ENCODE measurements around the gene TAPBP. TPM values are rescaled to one million over a fixed set of nuclear protein-coding genes. Genes with fewer than 3 reads are reported as not detected.

Gene TAPBP
- total RNA-seq, 1 experiment from 2014 or later: 80.1 TPM

DNA sequence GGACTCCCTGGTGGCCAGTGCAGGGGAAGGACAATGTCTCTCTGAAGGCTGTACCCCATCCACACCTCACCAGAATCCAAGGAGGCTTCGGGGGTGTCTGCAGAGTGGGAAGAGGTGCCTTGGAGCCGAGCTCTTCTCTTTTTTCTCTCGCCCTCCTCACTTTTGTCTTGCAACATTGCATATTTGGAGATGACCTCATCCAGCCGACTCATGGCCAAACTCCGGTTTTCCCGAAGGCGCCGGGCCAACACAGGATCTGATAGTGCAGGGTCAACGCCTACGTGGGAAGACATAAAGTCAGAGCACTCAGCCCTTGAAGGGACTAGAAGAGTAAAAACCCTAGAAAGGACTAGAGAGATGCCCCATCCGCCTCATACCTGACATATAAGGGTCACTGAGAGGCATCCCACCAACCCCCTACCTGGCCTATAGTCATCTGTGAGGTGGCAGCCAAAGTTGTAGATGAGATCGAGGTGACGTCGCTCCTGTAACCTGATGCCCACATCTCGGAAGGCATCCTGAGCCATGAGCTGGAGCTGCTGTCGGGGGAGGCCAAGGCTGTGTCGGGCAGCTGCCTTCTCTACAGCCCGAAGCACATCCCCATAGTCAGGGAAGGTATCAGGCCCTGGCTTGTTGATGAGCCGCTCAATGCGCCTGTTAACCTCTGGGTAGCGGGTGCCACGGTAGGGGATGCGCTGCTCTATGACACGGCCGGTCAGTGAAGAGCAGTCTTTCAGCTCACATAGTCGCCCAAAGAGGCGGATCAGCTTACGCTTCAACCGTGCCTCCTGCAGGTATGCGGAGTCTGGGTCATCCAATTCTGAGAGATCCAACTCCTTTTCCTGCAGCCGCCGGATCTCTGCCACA lies 6.7 kb upstream of the TAPBP start:
- Histone ChIP-seq H2AFZ (ENCODE audit: low read depth, low read length, poor library complexity, severe bottlenecking) (no peak overlapping the region), H3K4me3 (replicated peaks in 1 of 2; ENCODE audit: low read depth in 1 of 2, low read length in 2 of 2) (no peak overlapping the region), H3K4me1 (ENCODE audit: control insufficient read depth in 1 of 2, insufficient read depth in 2 of 2, low read length in 2 of 2) (peaks cover 30 to 61% of the 10 kb centered on the region in 2 experiments), H3K27me3 (ENCODE audit: insufficient read depth, low read length) (no peaks in the 10 kb centered on the region), H3K9me3 (ENCODE audit: control insufficient read depth in 1 of 2, insufficient read depth in 1 of 2, low read depth in 1 of 2, low read length in 2 of 2) (no peaks in the 10 kb centered on the region), H3K27ac (ENCODE audit: low read depth, low read length) (peak overlapping the region; percentile 11; the same call in 1 of the 2 replicates), H3K79me2 (ENCODE audit: insufficient read depth, low read length) (peaks cover 41% of the 10 kb centered on the region), H3K9me2 (ENCODE audit: insufficient read depth) (no peaks in the 10 kb centered on the region), H3K9ac (ENCODE audit: low read length) (peak overlapping the region; percentile 27), H3K36me3 (ENCODE audit: control insufficient read depth in 1 of 2, insufficient read depth in 2 of 2, low read length in 2 of 2) (peaks cover 22 to 29% of the 10 kb centered on the region in 2 experiments; a peak in 3 of 4 replicates), H3K4me2 (ENCODE audit: low read length) (peak overlapping the region; percentile 100), H4K20me1 (ENCODE audit: insufficient read depth) (no peaks in the 10 kb centered on the region)
- ChIA-PET CTCF (no interaction called here), RAD21 (ENCODE audit: low non-redundant PET in 1 of 2, low total read pairs in 2 of 2, uncharacterized antibody in 2 of 2, unreplicated experiment in 2 of 2) (no interaction called here), POLR2A (no interaction called here)
- intact Hi-C loops (cut with micrococcal nuclease): no loop called here
- no peak for DNase-seq (ENCODE audit: low read depth, low spot score)
- no peak for ATAC-seq
- BruUV-seq (replicated peaks): no TSS peak
- TF ChIP-seq FOSL1 (IDR thresholded peaks at IDR 0.05; ENCODE audit: low read depth): no peak
- TF ChIP-seq, protein P1, sequence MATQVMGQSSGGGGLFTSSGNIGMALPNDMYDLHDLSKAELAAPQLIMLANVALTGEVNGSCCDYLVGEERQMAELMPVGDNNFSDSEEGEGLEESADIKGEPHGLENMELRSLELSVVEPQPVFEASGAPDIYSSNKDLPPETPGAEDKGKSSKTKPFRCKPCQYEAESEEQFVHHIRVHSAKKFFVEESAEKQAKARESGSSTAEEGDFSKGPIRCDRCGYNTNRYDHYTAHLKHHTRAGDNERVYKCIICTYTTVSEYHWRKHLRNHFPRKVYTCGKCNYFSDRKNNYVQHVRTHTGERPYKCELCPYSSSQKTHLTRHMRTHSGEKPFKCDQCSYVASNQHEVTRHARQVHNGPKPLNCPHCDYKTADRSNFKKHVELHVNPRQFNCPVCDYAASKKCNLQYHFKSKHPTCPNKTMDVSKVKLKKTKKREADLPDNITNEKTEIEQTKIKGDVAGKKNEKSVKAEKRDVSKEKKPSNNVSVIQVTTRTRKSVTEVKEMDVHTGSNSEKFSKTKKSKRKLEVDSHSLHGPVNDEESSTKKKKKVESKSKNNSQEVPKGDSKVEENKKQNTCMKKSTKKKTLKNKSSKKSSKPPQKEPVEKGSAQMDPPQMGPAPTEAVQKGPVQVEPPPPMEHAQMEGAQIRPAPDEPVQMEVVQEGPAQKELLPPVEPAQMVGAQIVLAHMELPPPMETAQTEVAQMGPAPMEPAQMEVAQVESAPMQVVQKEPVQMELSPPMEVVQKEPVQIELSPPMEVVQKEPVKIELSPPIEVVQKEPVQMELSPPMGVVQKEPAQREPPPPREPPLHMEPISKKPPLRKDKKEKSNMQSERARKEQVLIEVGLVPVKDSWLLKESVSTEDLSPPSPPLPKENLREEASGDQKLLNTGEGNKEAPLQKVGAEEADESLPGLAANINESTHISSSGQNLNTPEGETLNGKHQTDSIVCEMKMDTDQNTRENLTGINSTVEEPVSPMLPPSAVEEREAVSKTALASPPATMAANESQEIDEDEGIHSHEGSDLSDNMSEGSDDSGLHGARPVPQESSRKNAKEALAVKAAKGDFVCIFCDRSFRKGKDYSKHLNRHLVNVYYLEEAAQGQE (IDR thresholded peaks at IDR 0.05; ENCODE audit: low read depth): no peak
- no peak for TF ChIP-seq SP1 (IDR thresholded peaks at IDR 0.05; ENCODE audit: low read depth)
- no peak for TF ChIP-seq ZNF274 (IDR thresholded peaks at IDR 0.05; ENCODE audit: low read depth, low read length)
- TF ChIP-seq, protein P2, sequence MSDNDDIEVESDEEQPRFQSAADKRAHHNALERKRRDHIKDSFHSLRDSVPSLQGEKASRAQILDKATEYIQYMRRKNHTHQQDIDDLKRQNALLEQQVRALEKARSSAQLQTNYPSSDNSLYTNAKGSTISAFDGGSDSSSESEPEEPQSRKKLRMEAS (IDR thresholded peaks at IDR 0.05): no peak
- TF ChIP-seq, protein P3, sequence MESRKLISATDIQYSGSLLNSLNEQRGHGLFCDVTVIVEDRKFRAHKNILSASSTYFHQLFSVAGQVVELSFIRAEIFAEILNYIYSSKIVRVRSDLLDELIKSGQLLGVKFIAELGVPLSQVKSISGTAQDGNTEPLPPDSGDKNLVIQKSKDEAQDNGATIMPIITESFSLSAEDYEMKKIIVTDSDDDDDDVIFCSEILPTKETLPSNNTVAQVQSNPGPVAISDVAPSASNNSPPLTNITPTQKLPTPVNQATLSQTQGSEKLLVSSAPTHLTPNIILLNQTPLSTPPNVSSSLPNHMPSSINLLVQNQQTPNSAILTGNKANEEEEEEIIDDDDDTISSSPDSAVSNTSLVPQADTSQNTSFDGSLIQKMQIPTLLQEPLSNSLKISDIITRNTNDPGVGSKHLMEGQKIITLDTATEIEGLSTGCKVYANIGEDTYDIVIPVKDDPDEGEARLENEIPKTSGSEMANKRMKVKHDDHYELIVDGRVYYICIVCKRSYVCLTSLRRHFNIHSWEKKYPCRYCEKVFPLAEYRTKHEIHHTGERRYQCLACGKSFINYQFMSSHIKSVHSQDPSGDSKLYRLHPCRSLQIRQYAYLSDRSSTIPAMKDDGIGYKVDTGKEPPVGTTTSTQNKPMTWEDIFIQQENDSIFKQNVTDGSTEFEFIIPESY (IDR thresholded peaks at IDR 0.05; ENCODE audit: extremely low read depth, insufficient replicate concordance, low read length): no peak
- no peak for TF ChIP-seq POLR2A (IDR thresholded peaks at IDR 0.05; ENCODE audit: borderline replicate concordance, extremely low read depth, insufficient read depth, insufficient read length)
- TF ChIP-seq EZH2 (IDR thresholded peaks at IDR 0.05): no peak
- TF ChIP-seq, protein P4, sequence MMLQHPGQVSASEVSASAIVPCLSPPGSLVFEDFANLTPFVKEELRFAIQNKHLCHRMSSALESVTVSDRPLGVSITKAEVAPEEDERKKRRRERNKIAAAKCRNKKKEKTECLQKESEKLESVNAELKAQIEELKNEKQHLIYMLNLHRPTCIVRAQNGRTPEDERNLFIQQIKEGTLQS (IDR thresholded peaks at IDR 0.05): no peak
- TF ChIP-seq CEBPB (IDR thresholded peaks at IDR 0.05; ENCODE audit: low read depth): no peak
- no peak for TF ChIP-seq POLR2AphosphoS5 (IDR thresholded peaks at IDR 0.05; ENCODE audit: low read depth, low read length)
- TF ChIP-seq RAD21 (IDR thresholded peaks at IDR 0.05; ENCODE audit: low read depth): no peak
- TF ChIP-seq EGR1 (IDR thresholded peaks at IDR 0.05; ENCODE audit: low read depth): no peak
- no peak for TF ChIP-seq EZH2phosphoT487 (IDR thresholded peaks at IDR 0.05; ENCODE audit: borderline replicate concordance)
- no peak for TF ChIP-seq SRF (IDR thresholded peaks at IDR 0.05; ENCODE audit: low read depth)

Measured in HCT116 (cell line).